Activated CD4-positive, CD25-positive, alpha-beta regulatory T cell (primary cell): ENCODE measurements around the gene AK4.

Experiments used
- DNase-seq, 4 experiments: peaks; one replicate each; lab custom pipeline; 2025; lab: John Stamatoyannopoulos, UW

The AK4 gene

GRCh38 chr1:65176591-65176990 is 28.6 kb downstream of the AK4 start:
- DNase-seq: no peak

DNA sequence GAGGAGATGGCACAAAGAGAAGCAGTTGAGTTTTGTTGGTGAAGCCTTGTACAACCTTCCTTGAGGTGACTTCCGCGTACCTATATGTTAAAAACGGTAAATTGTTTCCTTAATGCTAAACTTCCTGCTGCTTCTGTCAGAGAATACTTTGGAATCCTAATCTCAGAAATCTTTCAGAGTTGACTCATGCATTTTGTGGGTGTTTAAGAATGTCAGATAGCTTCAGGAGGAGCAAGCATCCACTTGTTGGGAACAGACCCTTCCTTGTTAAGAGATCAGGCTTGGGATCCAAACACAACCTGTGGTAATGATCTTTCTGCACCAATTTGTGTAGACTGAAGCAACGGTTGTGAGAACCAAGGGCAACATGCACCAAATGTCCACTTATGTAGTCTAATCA is 29.5 kb downstream of the AK4 start:
- no peak for DNase-seq

GRCh38 chr1:65178235-65178634 is 30.2 kb downstream of the AK4 start:
- no peak for DNase-seq

GRCh38 chr1:65179148-65179547 is 31.1 kb downstream of the AK4 start:
- DNase-seq: no peak

DNA sequence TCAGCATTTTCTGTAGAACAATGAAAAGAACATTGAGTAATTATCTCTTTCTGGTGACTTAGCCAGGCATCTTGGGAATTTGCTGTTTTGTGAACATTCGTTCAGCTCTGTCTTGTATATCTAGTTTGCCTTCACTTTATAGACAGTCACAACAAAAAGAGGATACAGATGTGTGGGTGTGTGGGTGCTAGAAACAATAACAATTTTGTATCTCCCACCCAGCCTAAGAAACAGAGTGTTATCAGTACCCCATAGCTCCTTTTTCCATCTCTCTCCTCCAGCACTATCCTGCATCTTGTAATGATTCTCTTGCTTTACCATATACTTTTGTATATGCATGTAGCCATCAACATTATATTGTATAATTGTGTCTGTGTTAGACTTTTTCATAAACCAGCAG is 33.0 kb downstream of the AK4 start:
- DNase-seq: no peak

- DNase-seq: no peak
Measured at GRCh38 chr1:65182658-65183268, 34.8 kb downstream of the AK4 start.

- no peak for DNase-seq
Measured at GRCh38 chr1:65189576-65190115, 41.6 kb downstream of the AK4 start.

- no peak for DNase-seq
Measured at GRCh38 chr1:65190229-65190628, 42.2 kb downstream of the AK4 start.

GRCh38 chr1:65193129-65193695 is 45.2 kb downstream of the AK4 start:
- no peak for DNase-seq

GRCh38 chr1:65195495-65196417 is 47.8 kb downstream of the AK4 start:
- DNase-seq: no peak

DNA sequence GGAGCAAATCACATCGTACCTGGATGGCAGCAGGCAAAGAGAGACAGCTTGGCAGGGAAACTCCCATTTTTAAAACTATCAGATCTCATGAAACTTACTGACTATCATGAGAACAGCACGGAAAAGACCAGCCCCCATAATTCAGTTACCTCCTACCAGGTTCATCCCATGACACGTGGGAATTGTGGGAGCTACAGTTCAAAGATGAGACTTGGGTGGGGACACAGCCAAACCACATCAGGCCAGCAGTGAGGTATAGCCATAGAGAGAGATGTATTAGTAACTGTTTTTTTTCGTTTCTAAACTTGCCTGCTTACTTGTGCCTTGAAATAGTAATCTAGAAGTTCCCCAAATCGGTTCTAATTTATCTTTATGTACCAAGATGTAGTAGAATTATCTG is 48.9 kb downstream of the AK4 start:
- no peak for DNase-seq

GRCh38 chr1:65197636-65198035 is 49.6 kb downstream of the AK4 start:
- no peak for DNase-seq

DNA sequence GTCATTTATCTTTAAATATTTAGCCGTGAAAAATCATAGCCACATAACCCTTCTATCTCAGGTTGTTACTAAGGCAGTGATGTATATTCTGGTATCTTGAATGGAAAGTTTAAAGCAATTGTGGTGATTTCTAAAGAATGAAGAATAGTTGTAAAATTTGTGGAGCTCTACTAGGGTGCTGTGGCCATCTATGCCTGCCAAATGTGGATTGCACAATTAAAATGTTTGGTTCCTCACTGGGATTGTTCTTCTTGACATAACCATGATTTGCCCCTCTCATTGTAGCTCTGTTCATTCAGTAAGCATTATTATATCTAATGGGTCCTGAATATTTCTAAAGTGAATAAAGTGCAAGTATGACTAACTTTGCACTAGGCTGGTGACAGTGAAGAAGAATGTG is 50.1 kb downstream of the AK4 start:
- no peak for DNase-seq

DNA sequence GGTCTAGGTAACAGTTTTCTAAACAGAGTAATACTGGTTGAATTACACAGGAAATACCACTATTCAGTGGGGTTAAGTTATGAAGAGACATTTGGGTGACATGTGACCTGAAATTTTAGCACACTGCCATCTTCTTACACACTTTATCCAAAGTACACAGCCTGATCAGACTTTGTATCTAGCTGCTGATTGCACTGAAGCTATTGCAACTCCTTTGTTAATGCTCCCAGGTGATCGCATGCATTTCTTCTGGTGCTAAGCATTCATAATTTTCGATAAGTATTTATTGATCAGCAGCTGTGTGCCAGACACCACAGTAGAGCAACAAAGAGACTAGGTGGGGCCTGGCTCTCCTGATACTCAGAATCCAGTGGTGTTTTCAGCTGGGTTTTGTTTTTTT is 52.4 kb downstream of the AK4 start:
- no peak for DNase-seq

- no peak for DNase-seq
Measured at GRCh38 chr1:65206836-65207235, 58.8 kb downstream of the AK4 start.

GRCh38 chr1:65207317-65207716 is 59.3 kb downstream of the AK4 start:
- DNase-seq: no peak

DNA sequence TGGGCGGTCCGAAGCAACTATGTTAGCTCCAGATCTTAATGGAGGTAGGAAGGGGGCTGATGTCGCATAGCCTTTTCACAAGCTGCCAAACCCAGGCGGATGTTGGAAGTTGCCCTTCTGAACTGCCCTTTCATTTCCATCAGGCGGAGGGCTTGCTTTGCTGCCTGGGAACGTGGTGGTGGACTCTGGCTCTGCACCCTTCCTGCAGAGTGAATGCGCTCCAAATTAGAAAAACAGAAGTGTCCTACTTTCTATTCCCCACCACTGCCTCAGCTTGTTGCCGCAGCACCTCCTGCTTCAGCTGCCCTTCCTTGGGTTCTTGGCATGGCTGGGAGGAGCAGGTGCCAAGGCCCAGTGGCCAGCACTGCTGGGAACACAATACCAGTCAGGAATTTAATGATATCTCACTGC is 60.6 kb downstream of the AK4 start:
- DNase-seq: no peak

DNA sequence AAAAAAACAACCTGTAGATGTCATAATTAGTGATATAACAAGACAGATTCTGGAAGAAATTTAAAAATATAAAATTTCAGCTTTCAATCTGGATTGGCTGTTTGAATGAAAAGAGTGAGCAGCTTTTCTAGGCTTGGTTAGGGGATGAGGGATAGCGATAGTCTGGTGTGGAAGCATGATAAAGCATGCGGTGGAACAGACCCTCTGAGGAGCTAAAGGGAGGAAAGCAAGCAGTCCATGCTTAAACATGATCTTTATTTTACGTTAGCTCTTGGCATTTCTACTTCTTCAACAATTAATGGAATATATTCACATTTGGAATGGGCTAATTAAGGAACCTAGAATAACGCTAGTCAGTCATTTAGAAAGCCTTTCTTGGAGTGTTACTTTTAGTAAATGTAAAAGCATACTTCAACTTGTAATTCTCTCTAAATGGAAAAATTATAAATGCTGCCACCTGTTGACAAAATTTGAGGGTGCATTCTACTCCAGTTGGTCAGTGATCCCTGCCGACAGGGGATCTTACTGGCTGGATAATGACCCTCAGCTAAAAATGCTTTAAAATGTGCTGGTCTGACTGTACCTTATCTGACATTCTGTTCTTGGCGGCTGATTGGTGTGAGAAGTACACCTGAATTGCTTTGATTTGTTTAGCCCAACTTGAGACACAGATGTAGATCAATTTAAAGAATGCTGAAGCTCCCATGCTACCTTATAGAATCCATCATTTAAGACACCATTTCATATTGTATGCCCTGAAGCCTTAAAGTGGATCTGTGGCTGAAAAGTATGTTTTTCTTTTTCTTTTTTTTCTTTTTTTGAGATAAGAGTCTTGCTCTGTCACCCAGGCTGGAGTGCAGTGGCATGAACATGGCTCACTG is 61.2 kb downstream of the AK4 start:
- DNase-seq: no peak

GRCh38 chr1:65210325-65210724 is 62.3 kb downstream of the AK4 start:
- DNase-seq: no peak

DNA sequence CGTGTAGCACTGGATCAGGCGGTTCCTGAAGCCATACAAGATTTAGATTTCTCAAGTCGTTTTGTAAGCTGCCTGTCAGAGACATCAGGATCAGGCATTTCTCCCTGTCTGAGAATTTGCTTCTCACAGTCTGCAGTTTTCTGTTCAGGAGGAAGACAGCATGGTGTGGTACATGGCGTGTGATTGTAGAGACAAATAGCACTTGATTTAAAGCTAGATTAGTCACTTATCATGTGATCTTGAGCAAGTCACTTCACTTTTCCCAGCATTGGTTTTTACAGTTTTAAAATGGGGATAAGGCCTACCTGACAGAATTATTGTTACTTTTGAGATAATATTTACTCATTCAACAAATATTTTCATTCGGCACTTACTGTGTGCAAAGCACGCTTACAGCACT is 63.3 kb downstream of the AK4 start:
- no peak for DNase-seq

DNA sequence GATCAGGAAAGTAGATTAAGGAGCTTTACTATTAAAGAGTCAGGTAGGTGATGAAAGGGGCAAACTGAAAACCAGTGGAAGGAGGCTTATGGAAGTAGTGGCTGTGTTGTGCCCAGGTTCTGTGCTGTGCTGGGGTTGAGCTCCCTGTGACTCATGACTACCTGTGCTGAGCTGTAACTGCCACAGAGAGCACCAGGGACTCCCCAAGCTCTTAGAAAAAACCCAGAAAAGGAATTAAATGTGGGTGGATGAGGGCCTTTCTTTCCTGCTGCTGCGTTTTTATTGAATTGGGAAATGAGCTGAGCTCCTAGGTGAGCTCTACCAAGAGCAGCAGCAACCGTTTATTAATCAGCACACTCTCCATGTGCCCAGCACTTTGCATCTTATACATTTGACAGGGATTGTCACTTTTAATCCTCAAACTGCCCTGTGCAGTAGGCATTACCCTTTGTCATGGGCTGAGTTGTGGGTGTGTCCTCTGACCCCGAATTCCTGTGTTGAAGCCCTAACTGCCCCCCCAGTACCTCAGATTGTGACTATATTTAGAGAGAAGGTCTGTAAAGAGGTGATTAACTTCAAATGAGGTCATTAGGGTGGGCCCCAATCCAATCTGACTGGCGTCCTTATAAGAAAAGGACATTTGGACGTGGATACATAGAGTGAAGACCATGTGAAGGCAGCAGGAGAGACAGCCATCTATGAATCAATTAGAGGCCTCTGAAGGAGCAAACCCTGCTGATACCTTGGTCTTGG is 65.4 kb downstream of the AK4 start:
- no peak for DNase-seq
